Measurements from ENCODE around the gene PCYT1A.

DNA sequence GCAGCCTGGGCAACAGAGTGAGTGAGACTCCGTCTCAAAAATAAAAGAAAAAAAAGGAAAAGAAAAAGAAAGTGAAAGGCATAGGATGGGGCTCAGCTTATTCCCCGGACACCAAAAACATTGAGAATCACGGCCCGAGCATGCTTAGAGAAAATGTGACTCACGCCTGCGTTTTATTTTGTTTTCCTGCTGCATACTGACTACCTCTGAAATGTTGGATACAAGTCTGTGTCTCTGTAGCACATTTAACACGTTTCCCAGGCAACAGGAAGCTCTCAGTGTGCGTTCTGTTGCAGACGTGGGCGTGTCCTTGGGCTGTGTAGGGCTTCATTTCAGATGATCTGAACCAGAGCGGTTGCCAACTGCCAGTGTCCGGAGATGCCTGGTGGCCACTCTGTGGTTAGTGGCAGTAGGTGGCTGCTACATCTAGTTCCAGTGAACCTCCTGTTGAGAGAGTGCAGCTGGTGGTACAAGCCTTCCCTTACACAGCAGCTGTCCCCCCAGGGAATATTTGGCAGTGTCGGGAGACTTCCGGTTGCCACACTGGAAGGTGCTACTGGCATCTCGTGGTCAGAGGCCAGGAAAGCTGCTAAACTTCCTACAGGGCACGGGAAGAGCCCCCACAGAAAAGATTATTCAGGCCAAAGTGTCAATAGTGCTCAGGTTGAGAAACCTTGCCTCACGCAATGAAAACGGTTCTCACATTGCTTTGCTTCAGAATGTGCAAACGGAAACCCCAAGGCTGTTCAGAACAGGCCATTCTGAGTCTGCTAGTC lies 68.1 kb downstream of the PCYT1A start:
- TF ChIP-seq POLR2A (IDR thresholded peaks at IDR 0.05): no peak
- no peak for TF ChIP-seq CTCF (IDR thresholded peaks at IDR 0.05)

Measured in prostate gland (tissue), 2 donors.